SKM-1 (cell line): ENCODE results near the gene A1BG.
"Not testable (repeated sequence)": the region's sequence is repeated elsewhere in the genome, so short reads cannot be mapped to it uniquely, and the experiment has no call there.

Experiments
- DNase-seq: peaks from one replicate; lab custom pipeline; 2025; ENCODE audit not compliant: unreplicated experiment; lab: John Stamatoyannopoulos, UW

The A1BG gene

GRCh38 chr19:58361900-58362271 is 8.6 kb upstream of the A1BG start:
- no peak for DNase-seq

DNA sequence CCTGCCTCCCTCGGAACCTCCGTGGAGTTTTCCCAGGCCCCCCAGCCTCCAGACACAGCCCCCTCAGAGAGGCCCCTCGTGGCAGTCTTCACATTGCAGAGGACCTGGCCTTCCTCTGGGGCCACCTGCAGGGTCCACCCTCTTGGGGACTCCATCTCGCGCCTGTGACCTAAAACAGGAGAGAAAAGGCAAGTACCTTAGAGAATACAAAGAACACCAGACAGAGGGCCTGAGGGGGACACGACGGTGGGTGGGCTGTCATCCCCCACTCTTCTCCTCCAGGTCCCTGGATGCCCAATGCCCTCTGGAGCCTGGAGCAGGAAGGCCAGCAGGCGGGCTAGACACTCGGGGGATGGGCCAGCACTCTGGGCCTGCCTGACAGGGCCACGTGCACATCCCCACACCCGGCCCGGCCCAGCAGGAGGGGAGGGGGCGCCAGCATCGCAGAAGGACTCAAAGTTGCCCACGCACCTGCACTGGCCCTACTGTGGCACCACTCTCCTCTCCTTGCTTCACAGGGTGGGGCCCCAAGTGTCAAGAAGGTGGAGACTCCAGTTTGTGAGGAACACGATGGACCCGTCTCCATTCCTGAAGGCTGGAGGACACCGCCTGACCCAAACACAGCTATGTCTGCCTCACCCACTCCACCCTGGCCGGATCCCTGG is 4.3 kb upstream of the A1BG start:
- no peak for DNase-seq

DNA sequence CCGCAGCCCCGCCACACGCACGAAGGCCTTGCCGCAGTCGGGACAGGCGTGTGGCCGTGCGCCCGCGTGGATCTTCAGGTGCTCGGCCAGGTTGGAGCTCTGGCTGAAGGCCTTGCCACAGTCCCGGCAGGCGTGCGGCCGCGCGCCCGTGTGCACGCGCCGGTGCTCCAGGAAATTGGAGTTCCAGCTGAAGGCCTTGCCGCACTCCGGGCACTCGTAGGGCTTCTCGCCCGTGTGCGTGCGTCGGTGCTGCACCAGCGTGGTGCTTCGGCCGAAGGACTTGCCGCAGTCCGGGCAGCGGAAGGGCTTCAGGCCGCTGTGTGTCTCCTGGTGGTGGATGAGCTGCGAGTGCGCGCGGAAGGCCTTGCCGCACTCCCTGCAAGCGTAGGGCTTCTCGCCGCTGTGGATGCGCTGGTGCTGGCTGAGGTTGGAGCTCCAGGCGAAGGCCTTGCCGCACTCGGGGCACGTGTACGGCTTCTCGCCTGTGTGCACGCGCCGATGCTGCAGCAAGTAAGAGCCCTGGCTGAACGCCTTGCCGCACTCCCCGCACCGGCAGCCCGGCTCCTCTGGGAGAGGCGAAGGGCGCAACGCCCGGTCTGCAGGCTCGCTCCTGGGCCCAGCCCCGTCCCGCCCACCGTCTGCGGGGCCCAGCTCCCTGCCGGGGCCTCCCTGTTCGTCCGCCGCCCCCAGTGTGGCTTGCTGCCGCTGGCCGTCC is 3.6 kb upstream of the A1BG start:
- no peak for DNase-seq

DNA sequence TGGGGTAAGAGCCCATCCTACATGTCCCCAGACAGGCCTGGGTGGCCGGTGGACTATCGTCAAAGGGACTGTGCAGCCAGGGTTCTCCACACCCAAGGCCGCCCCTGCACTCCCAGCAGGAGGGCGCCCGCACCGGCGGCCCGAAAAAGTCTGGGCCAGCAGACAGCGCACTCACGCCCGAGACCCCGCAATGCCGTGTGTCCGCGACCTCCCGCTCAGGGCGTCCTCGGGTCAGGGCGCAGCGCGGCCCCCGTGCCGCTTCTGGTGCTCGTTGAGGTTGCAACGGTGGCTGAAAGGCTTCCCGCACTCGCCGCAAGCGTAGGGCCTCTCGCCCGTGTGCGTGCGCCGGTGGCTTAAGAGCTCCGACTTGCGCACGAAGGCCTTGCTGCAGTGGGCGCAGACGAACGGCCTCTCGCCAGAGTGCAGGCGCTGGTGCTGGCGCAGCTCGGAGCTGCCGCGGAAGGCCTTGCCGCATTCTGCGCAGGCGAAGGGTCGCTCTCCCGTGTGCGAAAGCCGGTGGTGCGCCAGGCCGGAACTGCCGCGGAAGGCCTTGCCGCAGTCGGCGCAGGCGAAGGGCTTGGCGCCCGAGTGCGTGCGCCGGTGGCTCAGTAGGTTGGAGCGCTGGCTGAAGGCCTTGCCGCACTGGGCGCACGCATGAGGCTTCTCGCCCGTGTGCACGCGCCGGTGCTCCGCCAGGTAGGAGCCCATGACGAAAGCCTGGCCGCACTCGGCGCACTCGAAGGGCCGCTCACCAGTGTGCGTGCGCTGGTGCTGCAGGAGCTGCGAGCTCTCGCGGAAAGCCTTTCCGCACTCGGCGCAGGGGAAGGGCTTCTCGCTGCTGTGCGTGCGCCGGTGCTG is 2.8 kb upstream of the A1BG start:
- no peak for DNase-seq

- no peak for DNase-seq
Measured at GRCh38 chr19:58355215-58355796, 2.0 kb upstream of the A1BG start.

GRCh38 chr19:58354478-58355030 is 1.3 kb upstream of the A1BG start:
- no peak for DNase-seq

DNA sequence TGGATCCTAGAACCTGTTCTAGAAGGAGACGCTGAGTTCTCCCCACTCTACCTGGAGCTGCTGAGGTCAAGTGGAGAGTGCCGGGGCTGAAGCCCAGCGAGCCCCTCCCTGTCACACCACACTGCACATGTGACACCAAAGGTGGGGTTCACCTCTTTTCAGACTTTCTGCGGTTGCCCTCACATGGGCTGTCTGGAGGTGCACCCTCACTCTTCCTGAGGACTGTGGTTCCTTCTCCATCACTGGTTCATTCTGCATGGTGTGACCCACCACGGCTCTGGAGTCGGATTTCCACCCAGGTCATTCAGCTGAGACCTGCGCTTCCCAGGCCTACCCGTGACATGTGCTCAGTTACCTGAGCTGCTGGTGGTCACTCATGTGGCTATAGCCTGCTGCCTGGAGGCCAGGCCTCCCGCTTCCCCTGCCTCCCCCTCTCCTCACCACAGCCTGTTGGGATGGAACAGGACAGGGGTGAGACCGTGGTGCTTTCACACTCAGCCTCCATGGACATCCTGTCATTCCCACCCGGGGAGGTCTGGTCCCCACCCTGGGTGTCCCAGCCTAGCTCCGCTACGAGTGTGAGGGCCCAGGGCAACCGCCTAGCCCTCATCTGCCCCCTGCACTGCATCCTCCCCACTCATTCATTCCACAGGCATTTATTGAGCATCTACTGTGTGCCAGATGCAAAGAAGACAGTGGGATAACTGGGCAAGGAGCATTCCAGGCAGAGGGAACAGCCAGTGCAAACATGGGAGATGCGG is 605 bp upstream of the A1BG start:
- DNase-seq, result no peak

GRCh38 chr19:58351990-58352755 is 1.1 kb downstream of the A1BG start:
- DNase-seq, result no peak

GRCh38 chr19:58351558-58351878 is 1.8 kb downstream of the A1BG start:
- DNase-seq, result no peak

GRCh38 chr19:58350871-58351557 is 2.3 kb downstream of the A1BG start:
- DNase-seq, result no peak

GRCh38 chr19:58350001-58350861 is 3.1 kb downstream of the A1BG start:
- no peak for DNase-seq

DNA sequence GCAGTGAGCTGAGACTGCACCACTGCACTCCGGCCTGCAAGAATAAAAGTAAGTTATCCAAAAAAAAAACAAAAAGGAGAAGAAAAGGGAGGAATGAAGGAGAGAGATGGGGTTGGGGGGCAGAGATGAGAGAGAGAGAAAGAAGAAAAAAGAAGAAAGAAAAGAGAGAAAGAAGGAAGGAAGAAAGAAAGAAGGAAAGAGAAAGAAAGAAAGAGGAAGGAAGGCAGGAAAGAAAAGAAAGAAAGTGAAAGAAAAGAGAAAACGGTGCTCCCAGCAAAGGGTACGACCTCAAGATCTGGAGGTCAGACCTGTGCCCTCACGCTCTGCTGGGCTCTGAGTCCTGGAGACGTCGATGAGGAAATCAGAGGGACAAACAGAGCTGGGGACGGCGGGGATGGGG is 3.7 kb downstream of the A1BG start:
- DNase-seq, result no peak

DNA sequence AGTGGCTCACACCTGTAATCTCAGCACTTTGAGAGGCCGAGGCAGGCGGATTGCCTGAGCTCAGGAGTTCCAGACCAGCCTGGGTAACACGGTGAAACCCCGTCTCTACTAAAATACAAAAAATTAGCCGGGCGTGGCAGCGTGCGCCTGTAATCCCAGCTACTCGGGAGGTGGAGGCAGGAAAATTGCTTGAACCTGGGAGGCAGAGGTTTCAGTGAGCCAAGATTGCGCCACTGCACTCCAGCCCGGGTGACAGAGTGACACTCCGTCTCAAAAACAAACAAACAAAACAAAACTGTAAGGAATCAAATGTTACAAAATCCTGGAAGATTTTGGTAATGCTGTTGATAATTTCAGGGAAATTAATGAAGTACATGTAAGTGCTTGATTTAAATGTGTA is 5.2 kb downstream of the A1BG start:
- DNase-seq, result not testable (repeated sequence)

DNA sequence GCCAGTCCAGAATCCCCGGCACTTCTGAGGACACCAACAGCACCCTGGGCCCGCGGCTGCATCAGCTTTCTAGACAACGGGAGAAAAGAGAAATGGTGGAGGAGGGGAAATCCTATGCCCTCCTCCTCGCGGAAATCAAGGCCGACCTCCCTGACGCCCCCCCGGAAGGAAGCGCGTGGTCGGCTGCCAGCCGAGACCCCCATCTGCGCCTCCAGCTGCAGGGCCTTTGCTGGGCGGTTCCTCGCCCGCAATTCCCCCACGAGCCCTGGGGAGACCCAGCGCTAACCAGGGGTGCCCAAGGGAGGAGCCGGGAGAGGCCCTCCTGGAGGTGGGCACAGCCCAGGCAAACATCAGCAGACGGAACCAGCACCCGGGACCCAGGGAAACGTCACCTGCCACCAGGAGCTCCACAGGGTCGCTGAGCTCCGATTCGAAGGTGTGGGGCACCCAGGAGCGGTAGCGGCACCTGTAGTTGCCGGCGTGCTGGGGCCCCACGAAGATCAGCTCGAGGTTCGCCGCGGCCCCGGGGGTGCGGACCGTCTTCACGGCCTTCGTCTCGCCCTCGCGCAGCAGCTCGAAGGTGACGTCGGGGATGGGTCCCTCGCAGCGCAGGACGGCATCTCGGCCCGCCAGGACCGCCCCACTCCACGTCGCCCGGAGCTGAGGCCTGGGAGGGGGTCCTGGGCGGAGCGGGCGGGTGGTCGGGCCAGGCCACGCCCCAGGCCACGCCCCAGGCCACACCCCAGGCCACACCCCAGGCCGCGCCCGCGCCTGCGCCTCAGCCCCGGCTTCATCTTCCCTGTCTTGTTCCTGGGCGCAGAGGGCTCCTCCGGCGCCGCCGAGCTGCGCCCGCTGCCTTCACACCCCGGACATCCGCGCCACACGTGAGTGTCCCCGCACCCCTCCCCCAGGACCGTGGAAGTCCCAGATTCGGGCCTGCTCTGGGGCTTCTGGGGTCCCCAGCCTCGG is 6.0 kb downstream of the A1BG start:
- peak; percentile 16 for DNase-seq

GRCh38 chr19:58345558-58345957 is 7.7 kb downstream of the A1BG start:
- DNase-seq, result no peak

DNA sequence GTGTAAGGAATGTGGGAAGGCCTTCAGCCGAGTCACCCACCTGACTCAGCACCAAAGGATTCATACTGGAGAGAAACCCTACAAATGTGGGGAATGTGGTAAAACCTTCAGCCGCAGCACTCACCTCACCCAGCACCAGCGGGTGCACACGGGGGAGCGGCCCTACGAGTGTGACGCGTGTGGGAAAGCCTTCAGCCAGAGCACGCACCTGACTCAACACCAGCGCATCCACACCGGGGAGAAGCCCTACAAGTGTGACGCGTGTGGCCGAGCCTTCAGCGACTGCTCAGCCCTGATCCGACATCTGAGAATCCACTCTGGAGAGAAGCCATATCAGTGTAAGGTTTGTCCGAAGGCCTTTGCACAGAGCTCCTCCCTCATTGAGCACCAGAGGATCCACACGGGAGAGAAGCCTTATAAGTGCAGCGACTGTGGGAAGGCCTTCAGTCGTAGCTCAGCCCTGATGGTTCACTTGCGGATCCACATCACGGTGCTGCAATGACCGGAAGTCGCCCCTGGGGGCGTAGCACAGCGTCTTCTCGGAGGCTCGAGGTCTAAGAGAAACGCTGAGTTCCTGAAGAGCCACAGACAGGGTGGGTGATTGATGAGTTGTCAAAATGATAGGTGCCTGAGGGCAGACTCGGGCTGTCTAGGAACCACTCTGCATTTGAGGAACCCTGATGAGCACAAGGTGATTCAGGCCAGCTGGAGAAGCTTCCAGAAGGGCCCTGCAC is 14.3 kb downstream of the A1BG start:
- DNase-seq, result no peak

DNA sequence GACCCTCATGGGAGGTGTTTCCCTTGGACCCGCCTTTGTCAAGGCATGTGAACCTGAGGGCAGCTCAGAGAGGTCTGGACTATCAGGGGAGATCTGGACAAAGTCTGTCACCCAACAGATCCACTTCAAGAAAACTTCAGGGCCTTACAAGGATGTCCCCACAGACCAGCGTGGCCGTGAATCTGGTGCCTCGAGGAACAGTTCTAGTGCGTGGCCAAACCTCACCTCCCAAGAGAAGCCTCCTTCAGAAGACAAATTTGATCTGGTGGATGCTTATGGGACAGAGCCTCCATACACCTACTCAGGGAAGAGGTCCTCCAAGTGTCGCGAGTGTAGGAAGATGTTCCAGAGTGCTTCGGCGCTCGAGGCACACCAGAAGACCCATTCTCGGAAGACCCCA is 15.0 kb downstream of the A1BG start:
- DNase-seq, result no peak
